ENCODE results near the gene CYP4F3. TPM values are rescaled to one million over a fixed set of nuclear protein-coding genes. Genes with fewer than 3 reads are reported as not detected.
"Not testable (repeated sequence)": the region's sequence is repeated elsewhere in the genome, so short reads cannot be mapped to it uniquely, and the experiment has no call there.

CYP4F3 gene
- total RNA-seq, 1 donor from 2014 or later: 0.41 TPM

DNA sequence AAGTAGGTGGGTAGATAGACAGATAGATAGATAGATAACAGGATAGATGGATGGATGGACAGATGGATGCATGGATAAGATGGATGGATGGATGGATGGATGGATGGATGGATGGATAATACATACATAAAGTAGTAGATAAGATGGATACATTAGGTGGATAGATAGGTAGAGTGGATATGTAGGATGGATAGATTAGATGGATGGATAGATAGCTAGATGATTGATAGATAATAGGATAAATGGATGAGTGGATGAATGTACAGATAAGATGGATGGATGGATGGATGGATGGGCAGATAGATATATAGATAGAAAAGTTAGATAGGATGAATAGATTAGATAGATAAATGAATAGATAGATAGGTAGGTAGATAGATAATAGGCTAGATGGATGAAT, 2.1 kb downstream of the CYP4F3 start:
- H3K4me3 ChIP-seq: no peak overlapping the region
- no peaks in the 10 kb centered on the region for H3K9me3 ChIP-seq
- H3K27ac ChIP-seq: no peak overlapping the region
- TF ChIP-seq, protein P1, sequence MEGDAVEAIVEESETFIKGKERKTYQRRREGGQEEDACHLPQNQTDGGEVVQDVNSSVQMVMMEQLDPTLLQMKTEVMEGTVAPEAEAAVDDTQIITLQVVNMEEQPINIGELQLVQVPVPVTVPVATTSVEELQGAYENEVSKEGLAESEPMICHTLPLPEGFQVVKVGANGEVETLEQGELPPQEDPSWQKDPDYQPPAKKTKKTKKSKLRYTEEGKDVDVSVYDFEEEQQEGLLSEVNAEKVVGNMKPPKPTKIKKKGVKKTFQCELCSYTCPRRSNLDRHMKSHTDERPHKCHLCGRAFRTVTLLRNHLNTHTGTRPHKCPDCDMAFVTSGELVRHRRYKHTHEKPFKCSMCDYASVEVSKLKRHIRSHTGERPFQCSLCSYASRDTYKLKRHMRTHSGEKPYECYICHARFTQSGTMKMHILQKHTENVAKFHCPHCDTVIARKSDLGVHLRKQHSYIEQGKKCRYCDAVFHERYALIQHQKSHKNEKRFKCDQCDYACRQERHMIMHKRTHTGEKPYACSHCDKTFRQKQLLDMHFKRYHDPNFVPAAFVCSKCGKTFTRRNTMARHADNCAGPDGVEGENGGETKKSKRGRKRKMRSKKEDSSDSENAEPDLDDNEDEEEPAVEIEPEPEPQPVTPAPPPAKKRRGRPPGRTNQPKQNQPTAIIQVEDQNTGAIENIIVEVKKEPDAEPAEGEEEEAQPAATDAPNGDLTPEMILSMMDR (IDR thresholded peaks at IDR 0.05): no peak
- H3K36me3 ChIP-seq: no peaks in the 10 kb centered on the region
- no peaks in the 10 kb centered on the region for H3K4me1 ChIP-seq
- intact Hi-C loops (cut with DNase I): no loop called here
- no peaks in the 10 kb centered on the region for H3K27me3 ChIP-seq
- DNase-seq (no peak), ATAC-seq (no peak)

DNA sequence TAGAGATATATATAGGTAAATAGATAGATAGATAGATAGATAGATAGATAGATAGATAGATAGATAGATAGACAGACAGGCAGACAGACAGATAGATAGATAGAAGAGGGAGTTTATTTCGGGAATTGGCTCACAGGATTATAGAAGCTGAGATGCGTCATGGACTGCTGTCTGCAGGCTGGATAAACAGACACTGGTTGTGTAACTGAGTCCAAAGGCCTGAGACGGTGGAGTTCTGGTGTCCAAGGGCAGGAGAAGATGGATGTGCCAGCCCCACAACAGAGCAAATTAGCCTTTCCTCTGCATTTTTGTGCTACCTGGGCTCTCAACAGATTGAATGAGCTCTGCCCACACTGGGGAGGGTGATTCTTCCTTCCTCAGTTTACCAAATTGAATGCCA, 2.7 kb downstream of the CYP4F3 start:
- no peak overlapping the region for H3K27ac ChIP-seq
- H3K36me3 ChIP-seq: no peaks in the 10 kb centered on the region
- no peaks in the 10 kb centered on the region for H3K4me1 ChIP-seq
- TF ChIP-seq, protein P1 (IDR thresholded peaks at IDR 0.05): no peak
- no peak overlapping the region for H3K4me3 ChIP-seq
- intact Hi-C loops (cut with DNase I): no loop called here
- ATAC-seq: no peak
- DNase-seq: no peak
- H3K9me3 ChIP-seq: no peaks in the 10 kb centered on the region
- H3K27me3 ChIP-seq: no peaks in the 10 kb centered on the region

DNA sequence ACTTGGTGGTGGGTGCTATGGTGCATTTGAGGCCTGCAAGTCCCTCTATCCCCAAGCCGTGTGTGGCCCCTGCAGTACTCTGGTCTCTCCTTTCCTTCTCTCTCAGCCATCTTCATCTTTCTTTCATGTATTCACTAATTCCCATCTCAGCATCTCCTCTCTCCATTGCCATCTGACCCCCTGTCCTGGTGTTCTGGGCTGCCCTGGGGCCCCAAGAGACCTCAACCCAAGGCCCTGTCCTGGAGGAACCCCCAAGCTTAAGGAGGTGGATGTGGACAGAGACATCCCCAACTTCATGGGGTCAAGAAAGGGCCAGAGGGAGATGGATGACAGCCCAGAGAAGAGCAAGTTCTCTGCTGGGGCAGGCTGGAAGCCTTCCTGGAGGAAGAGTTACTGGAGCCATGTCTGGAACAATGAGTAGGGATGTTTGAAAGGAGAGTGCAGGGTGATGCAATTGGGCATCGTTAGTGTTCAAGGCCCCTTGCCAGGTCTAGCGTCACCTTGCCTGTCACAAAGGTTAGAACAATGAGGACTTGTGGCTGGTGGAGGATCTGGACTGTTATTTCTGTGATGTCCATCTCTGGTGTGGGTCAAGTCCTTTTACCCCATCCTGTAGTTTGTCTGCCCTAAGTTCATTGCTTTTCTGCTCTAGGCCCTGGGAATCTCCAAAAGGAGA, 3.5 kb downstream of the CYP4F3 start:
- Histone ChIP-seq H3K36me3 (no peaks in the 10 kb centered on the region), H3K27me3 (no peaks in the 10 kb centered on the region), H3K9me3 (no peaks in the 10 kb centered on the region), H3K4me3 (no peak overlapping the region), H3K4me1 (no peaks in the 10 kb centered on the region), H3K27ac (no peak overlapping the region)
- no peak for ATAC-seq
- TF ChIP-seq, protein P1 (IDR thresholded peaks at IDR 0.05): no peak
- DNase-seq: no peak
- intact Hi-C loops (cut with DNase I): no loop called here

DNA sequence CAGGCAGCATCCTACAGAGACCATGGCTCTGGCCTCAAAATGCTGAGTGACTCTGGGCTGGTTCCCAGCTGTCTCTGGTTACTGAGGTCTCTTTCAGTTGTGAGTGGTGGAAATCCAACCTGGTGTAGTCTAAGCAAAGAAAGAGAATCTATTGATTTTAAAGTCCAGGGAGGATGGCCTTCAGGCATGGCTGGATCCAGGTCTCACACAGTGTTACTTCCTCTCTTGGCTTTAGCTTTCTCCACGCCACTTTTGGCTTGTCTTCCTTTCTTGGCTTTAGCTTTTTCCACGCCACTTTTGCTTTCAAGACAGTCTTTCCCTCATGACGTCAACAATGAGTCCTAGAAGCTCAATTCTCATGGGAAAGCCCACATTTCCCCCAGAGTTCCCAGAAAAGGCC, 4.1 kb downstream of the CYP4F3 start:
- H3K4me3 ChIP-seq: no peak overlapping the region
- H3K27me3 ChIP-seq: no peaks in the 10 kb centered on the region
- H3K9me3 ChIP-seq: no peaks in the 10 kb centered on the region
- no peaks in the 10 kb centered on the region for H3K36me3 ChIP-seq
- no peak for ATAC-seq
- TF ChIP-seq, protein P1 (IDR thresholded peaks at IDR 0.05): no peak
- H3K4me1 ChIP-seq: no peaks in the 10 kb centered on the region
- no peak for DNase-seq
- intact Hi-C loops (cut with DNase I): no loop called here
- no peak overlapping the region for H3K27ac ChIP-seq

DNA sequence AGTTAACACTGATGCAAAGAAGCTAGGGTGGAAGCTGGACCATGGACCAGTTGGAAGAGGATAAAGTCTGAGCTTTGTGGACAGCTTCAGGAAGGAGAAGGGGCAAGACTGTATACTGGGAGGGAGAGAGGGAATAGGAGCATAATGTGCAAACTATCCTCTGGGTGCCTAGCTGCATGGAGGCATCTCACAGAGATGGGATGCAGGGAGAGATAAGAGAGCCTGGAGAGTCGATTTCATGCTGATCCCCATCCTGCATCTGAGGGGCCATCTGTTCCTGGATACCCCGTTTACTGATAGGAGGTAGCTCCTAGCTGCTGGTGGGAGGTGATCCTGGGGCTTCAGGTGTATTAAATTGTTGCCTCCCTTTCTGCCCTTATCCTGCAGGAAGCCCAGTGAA, 8.8 kb downstream of the CYP4F3 start:
- intact Hi-C loops (cut with DNase I): no loop called here
- no peak overlapping the region for H3K4me3 ChIP-seq
- DNase-seq (no peak), ATAC-seq (no peak)
- H3K4me1 ChIP-seq: no peaks in the 10 kb centered on the region
- no peak overlapping the region for H3K27ac ChIP-seq
- H3K9me3 ChIP-seq: no peaks in the 10 kb centered on the region
- H3K27me3 ChIP-seq: peaks cover 2% of the 10 kb centered on the region
- TF ChIP-seq, protein P1 (IDR thresholded peaks at IDR 0.05): no peak
- H3K36me3 ChIP-seq: no peaks in the 10 kb centered on the region

DNA sequence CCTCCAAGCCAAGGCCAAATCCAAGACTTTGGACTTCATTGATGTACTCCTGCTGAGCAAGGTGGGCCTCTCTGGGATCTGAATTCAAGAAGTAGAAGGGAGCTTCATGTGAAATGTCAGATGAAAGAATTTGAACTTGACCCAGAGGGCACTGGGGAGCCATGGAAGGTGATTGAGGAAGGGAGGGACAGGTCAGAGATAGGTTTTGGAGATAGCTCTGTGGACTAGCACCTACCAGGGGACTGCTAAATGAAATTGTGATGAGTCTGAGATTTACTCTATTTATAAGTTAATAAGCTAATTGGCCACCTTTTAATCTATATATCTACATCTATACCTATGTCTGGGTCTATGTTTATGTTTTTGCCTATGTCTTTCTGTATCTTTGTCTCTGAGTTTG, 9.4 kb downstream of the CYP4F3 start:
- H3K4me1 ChIP-seq; H3K27me3 ChIP-seq; DNase-seq; H3K27ac ChIP-seq; H3K4me3 ChIP-seq; ATAC-seq; H3K36me3 ChIP-seq; intact Hi-C loops (cut with DNase I); H3K9me3 ChIP-seq: not testable (repeated sequence)
